AG09309 (cell line): ENCODE data around the gene C1orf141.

Experiments
- DNase-seq: peaks from one replicate; pipeline ENCODE4 v3.0.0-alpha.2; 2010; ENCODE audit warnings: low read depth
- H3K4me3 ChIP-seq: 2 replicates; pipeline ENCODE4 v1.5.1; 2011; ENCODE audit warnings: mild to moderate bottlenecking, low read depth, low read length, moderate library complexity; ENCODE audit not compliant: control insufficient read depth
- CTCF ChIP-seq: IDR thresholded peaks from 2 replicates; pipeline ENCODE4 v1.5.1; 2011; ENCODE audit warnings: mild to moderate bottlenecking, low read depth, low read length, inconsistent platforms; ENCODE audit not compliant: insufficient read depth, control insufficient read depth; ENCODE audit errors: missing control alignments

The C1orf141 gene

GRCh38 chr1:67061266-67061665 is 73.5 kb downstream of the C1orf141 start:
- TF ChIP-seq CTCF: no peak
- DNase-seq: no peak
- no peak overlapping the region for H3K4me3 ChIP-seq

- H3K4me3 ChIP-seq: no peak overlapping the region
- peak; percentile 94 for DNase-seq
- TF ChIP-seq CTCF: no peak
These were observed 74.0 kb downstream of the C1orf141 start for GRCh38 chr1:67060811-67061218.

- H3K4me3 ChIP-seq: no peak overlapping the region
- no peak for TF ChIP-seq CTCF
- DNase-seq: no peak
These were observed 75.4 kb downstream of the C1orf141 start for GRCh38 chr1:67059346-67059745.

GRCh38 chr1:67058761-67059160 is 76.0 kb downstream of the C1orf141 start:
- no peak overlapping the region for H3K4me3 ChIP-seq
- DNase-seq: no peak
- TF ChIP-seq CTCF: no peak

GRCh38 chr1:67058242-67058641 is 76.5 kb downstream of the C1orf141 start:
- no peak for DNase-seq
- no peak for TF ChIP-seq CTCF

GRCh38 chr1:67053785-67054772 is 80.7 kb downstream of the C1orf141 start, which contains the start of gene SLC35D1:
Gene SLC35D1 (minus strand): TSS chr1:67054148. CDS start chr1:67054013, 135 bp downstream.
- TF ChIP-seq CTCF: no peak
- H3K4me3 ChIP-seq: peak within 1 kb of the TSS; percentile 80
- no peak for DNase-seq

More at GRCh38 chr1:67058242-67058641, 76.5 kb downstream of the C1orf141 start:
- no peak overlapping the region for H3K4me3 ChIP-seq
